Keratinocyte (primary cell): ENCODE results near the gene SLC4A5. TPM values are rescaled to one million over a fixed set of nuclear protein-coding genes. Genes with fewer than 3 reads are reported as not detected.

ENCODE experiments used
- DNase-seq: peaks from one replicate; pipeline ENCODE4 v3.0.0-alpha.2; 2011; ENCODE audit warnings: low read depth, missing footprints, low spot score
- FAIRE-seq: peaks from 2 replicates; lab custom pipeline; 2011; peaks lifted over from hg19 to GRCh38; lab: Jason Lieb, UNC
- H2AFZ ChIP-seq: 2 replicates; pipeline ENCODE4 v1.6.0; 2012; ENCODE audit warnings: low read length, control low read depth, inconsistent platforms; ENCODE audit not compliant: control insufficient read depth
- H3K27ac ChIP-seq: 2 replicates; pipeline ENCODE4 v1.5.1; 2011; ENCODE audit warnings: low read length; ENCODE audit not compliant: control insufficient read depth, insufficient read depth
- H3K27me3 ChIP-seq: 3 replicates; pipeline ENCODE4 v1.6.0; 2011; ENCODE audit warnings: low read length; ENCODE audit not compliant: control insufficient read depth, insufficient read depth; ENCODE audit errors: extremely low read depth
- H3K36me3 ChIP-seq, 2 experiments: 2 replicates in 1 of 2; 3 replicates in 1 of 2; pipeline ENCODE4 v1.5.1; 2011; ENCODE audit warnings: low read length in 2 of 2, mild to moderate bottlenecking in 1 of 2; ENCODE audit not compliant: control insufficient read depth in 2 of 2, insufficient read depth in 2 of 2; ENCODE audit errors: extremely low read depth in 1 of 2
- H3K4me1 ChIP-seq: 3 replicates; pipeline ENCODE4 v1.5.1; 2011; ENCODE audit warnings: low read length; ENCODE audit not compliant: control insufficient read depth, insufficient read depth; ENCODE audit errors: extremely low read depth
- H3K4me2 ChIP-seq: 3 replicates; pipeline ENCODE4 v1.6.0; 2011; ENCODE audit warnings: low read depth, low read length; ENCODE audit not compliant: control insufficient read depth, insufficient read depth; ENCODE audit errors: extremely low read depth
- H3K4me3 ChIP-seq, 3 experiments: fragments of 200-600 bp in 1 of 3; sonication (generic) in 1 of 3; 2 replicates in 2 of 3; 3 replicates in 1 of 3; pipeline ENCODE4 v1.5.1; 2011 to 2016; ENCODE audit warnings: low read length in 3 of 3, mild to moderate bottlenecking in 3 of 3, control low read depth in 2 of 3, inconsistent platforms in 1 of 3, low read depth in 1 of 3, mixed read lengths in 1 of 3, mixed run types in 1 of 3, moderate library complexity in 1 of 3; ENCODE audit not compliant: control insufficient read depth in 2 of 3, insufficient read depth in 2 of 3; ENCODE audit errors: extremely low read depth in 1 of 3
- H3K79me2 ChIP-seq: 2 replicates; pipeline ENCODE4 v1.6.0; 2012; ENCODE audit warnings: low read length; ENCODE audit not compliant: control insufficient read depth, insufficient read depth
- H3K9ac ChIP-seq: 3 replicates; pipeline ENCODE4 v1.6.0; 2011; ENCODE audit warnings: low read length; ENCODE audit not compliant: control insufficient read depth, insufficient read depth; ENCODE audit errors: extremely low read depth
- H3K9me1 ChIP-seq: 3 replicates; pipeline ENCODE4 v1.6.0; 2011; ENCODE audit warnings: low read length; ENCODE audit not compliant: control insufficient read depth, insufficient read depth; ENCODE audit errors: extremely low read depth
- H3K9me3 ChIP-seq: 2 replicates; pipeline ENCODE4 v1.5.1; 2012; ENCODE audit warnings: low read depth, low read length; ENCODE audit not compliant: control insufficient read depth
- H4K20me1 ChIP-seq: 3 replicates; pipeline ENCODE4 v1.6.0; 2011; ENCODE audit warnings: low read length; ENCODE audit not compliant: control insufficient read depth, insufficient read depth; ENCODE audit errors: extremely low read depth
- CTCF ChIP-seq, 3 experiments: IDR thresholded peaks in 1 of 3; conservative IDR thresholded peaks in 1 of 3; optimal IDR thresholded peaks in 1 of 3; 2 replicates in 2 of 3; 3 replicates in 1 of 3; pipeline versions ENCODE3 to v1.5.1; 2011; ENCODE audit warnings: low read length in 3 of 3, mild to moderate bottlenecking in 3 of 3, moderate library complexity in 2 of 3, control low read depth in 1 of 3, inconsistent platforms in 1 of 3; ENCODE audit not compliant: insufficient read depth in 2 of 3; ENCODE audit errors: extremely low read depth in 1 of 3
- EZH2 ChIP-seq: IDR thresholded peaks from one replicate; pipeline ENCODE4 v1.6.1; 2012; ENCODE audit warnings: inconsistent platforms, mild to moderate bottlenecking, low read length, moderate library complexity
- dilution Hi-C: fragments of 300-500 bp; cut with MboI; formaldehyde crosslinking; loops from one replicate; pipeline ENCODE4 v1.7.0; 2020; ENCODE audit warnings: low sequenced_read_pairs; ENCODE audit not compliant: extremely low pct_ligation_motif_present
- polyA plus RNA-seq, 5 experiments: library from polyadenylated mRNA; depleted of rRNA in 3 of 5; stranded (reverse) in 3 of 5; stranded (forward) in 1 of 5; unstranded in 1 of 5; fragments of >200 nt; gene quantifications; 1 replicate in 1 of 5; 2 replicates in 3 of 5; 3 replicates in 1 of 5; pipeline versions ENCODE4 v1.2.1 to v1.2.3, GENCODE V29; 2011 to 2012; ENCODE audit warnings: missing spikeins in 2 of 5, low read depth in 1 of 5, low replicate concordance in 1 of 5

SLC4A5 gene
- polyA plus RNA-seq, 1 donor (not counting 4 experiments of a cell fraction or from before 2014, with no cell fraction given): 0.22 TPM

GRCh38 chr2:74205596-74205995 lies 137.6 kb downstream of the SLC4A5 start:
- Histone ChIP-seq H3K27ac (peak overlapping the region; percentile 25), H3K4me1 (peaks cover 35% of the 10 kb centered on the region), H3K9me3 (no peaks in the 10 kb centered on the region), H3K9me1 (peaks cover 2% of the 10 kb centered on the region), H3K4me2 (peak overlapping the region; percentile 48), H4K20me1 (peaks cover 29% of the 10 kb centered on the region), H3K9ac (peak overlapping the region; percentile 28), H3K36me3 (peaks cover 15 to 49% of the 10 kb centered on the region in 2 experiments), H2AFZ (no peak overlapping the region), H3K79me2 (peaks cover 80% of the 10 kb centered on the region), H3K27me3 (no peaks in the 10 kb centered on the region), H3K4me3 (no peak overlapping the region)
- FAIRE-seq (no peak), DNase-seq (no peak)
- no peak for TF ChIP-seq EZH2
- no peak for TF ChIP-seq CTCF (optimal IDR thresholded peaks at IDR 0.05 in 1 of 3, IDR thresholded peaks at IDR 0.05 in 1 of 3, conservative IDR thresholded peaks at IDR 0.05 in 1 of 3; ENCODE audit: extremely low read depth in 1 of 3, insufficient read depth in 2 of 3, low read length in 3 of 3)
- dilution Hi-C loops: no loop called here

GRCh38 chr2:74205113-74205512 lies 138.1 kb downstream of the SLC4A5 start:
- no peak for FAIRE-seq
- Histone ChIP-seq H3K9me3 (no peaks in the 10 kb centered on the region), H3K9ac (no peak overlapping the region), H3K27ac (peak overlapping the region; percentile 14), H3K36me3 (peaks cover 15 to 46% of the 10 kb centered on the region in 2 experiments), H3K4me1 (peaks cover 35% of the 10 kb centered on the region), H3K9me1 (peaks cover 2% of the 10 kb centered on the region), H3K27me3 (no peaks in the 10 kb centered on the region), H3K4me3 (no peak overlapping the region), H3K79me2 (peaks cover 85% of the 10 kb centered on the region), H3K4me2 (peak overlapping the region; percentile 27), H4K20me1 (peaks cover 30% of the 10 kb centered on the region), H2AFZ (no peak overlapping the region)
- no peak for DNase-seq
- TF ChIP-seq EZH2: no peak
- TF ChIP-seq CTCF (optimal IDR thresholded peaks at IDR 0.05 in 1 of 3, IDR thresholded peaks at IDR 0.05 in 1 of 3, conservative IDR thresholded peaks at IDR 0.05 in 1 of 3; ENCODE audit: extremely low read depth in 1 of 3, insufficient read depth in 2 of 3, low read length in 3 of 3): no peak
- dilution Hi-C loops: no loop called here
